ENCODE data around the gene ABCB1.
"Not testable (repeated sequence)": the region's sequence is repeated elsewhere in the genome, so short reads cannot be mapped to it uniquely, and the experiment has no call there.

Gene ABCB1

DNA sequence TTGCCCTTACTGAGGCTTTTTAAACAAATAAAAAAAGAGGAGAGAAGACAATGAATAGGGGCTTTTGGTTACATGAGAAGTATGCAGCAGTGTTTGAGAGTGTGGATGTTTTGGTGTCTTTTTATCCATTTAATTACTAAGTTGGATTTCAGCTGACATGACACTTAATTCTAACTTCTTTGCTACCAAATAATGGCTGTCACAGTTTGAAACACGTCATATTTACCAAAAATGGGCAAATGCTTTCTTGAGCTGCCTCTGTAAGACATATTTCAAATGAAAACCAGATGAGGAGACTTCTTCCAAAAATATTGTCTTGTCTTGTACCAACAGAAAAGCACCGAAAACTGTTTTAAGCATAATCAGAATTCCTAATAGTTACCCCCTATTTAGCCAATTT, 129.2 kb downstream of the ABCB1 start:
- WGBS, result 94% methylated on average over 2 of the region's 2 CpGs
- no peak overlapping the region for H3K4me3 ChIP-seq (ENCODE audit: low read length)
- H3K9me3 ChIP-seq (ENCODE audit: insufficient read depth, low read depth, low read length), result no peaks in the 10 kb centered on the region
- no peaks in the 10 kb centered on the region for H3K36me3 ChIP-seq (ENCODE audit: insufficient read depth, low read length)
- no peak overlapping the region for H3K27ac ChIP-seq (ENCODE audit: low read depth, low read length)
- H3K9ac ChIP-seq (ENCODE audit: low read depth, low read length), result no peak overlapping the region
- peaks cover 37% of the 10 kb centered on the region for H3K27me3 ChIP-seq (ENCODE audit: insufficient read depth, low read length)
- peaks cover 6% of the 10 kb centered on the region for H3K4me1 ChIP-seq (ENCODE audit: insufficient read depth, low read length)

- H3K4me1 ChIP-seq (ENCODE audit: insufficient read depth, low read length); H3K9me3 ChIP-seq (ENCODE audit: insufficient read depth, low read depth, low read length); H3K4me3 ChIP-seq (ENCODE audit: low read length); H3K27ac ChIP-seq (ENCODE audit: low read depth, low read length); H3K36me3 ChIP-seq (ENCODE audit: insufficient read depth, low read length); H3K9ac ChIP-seq (ENCODE audit: low read depth, low read length): not testable (repeated sequence)
- peaks cover 15% of the 10 kb centered on the region for H3K27me3 ChIP-seq (ENCODE audit: insufficient read depth, low read length)
Observed at GRCh38 chr7:87469204-87469603, 131.5 kb downstream of the ABCB1 start.

GRCh38 chr7:87465534-87465880, 135.2 kb downstream of the ABCB1 start:
- H3K27ac ChIP-seq (ENCODE audit: low read depth, low read length); H3K9ac ChIP-seq (ENCODE audit: low read depth, low read length): not testable (repeated sequence)
- WGBS, result 72% methylated on average over 6 of the region's 7 CpGs

GRCh38 chr7:87464830-87465533, 135.7 kb downstream of the ABCB1 start:
- H3K27ac ChIP-seq (ENCODE audit: low read depth, low read length); H3K4me1 ChIP-seq (ENCODE audit: insufficient read depth, low read length); H3K27me3 ChIP-seq (ENCODE audit: insufficient read depth, low read length); H3K36me3 ChIP-seq (ENCODE audit: insufficient read depth, low read length); H3K9me3 ChIP-seq (ENCODE audit: insufficient read depth, low read depth, low read length): not testable (repeated sequence)
- Histone ChIP-seq H3K9ac (ENCODE audit: low read depth, low read length) (peak overlapping the region; percentile 58; the same call in 1 of the 2 replicates), H3K4me3 (ENCODE audit: low read length) (peak overlapping the region; percentile 46)
- 49% methylated on average over 16 of the region's 16 CpGs for WGBS

More at GRCh38 chr7:87465534-87465880, 135.2 kb downstream of the ABCB1 start:
- H3K4me1 ChIP-seq (ENCODE audit: insufficient read depth, low read length); H3K27me3 ChIP-seq (ENCODE audit: insufficient read depth, low read length); H3K9me3 ChIP-seq (ENCODE audit: insufficient read depth, low read depth, low read length); H3K36me3 ChIP-seq (ENCODE audit: insufficient read depth, low read length): not testable (repeated sequence)
- H3K4me3 ChIP-seq (ENCODE audit: low read length), result peak overlapping the region; percentile 46; the same call in 1 of the 2 replicates

DNA sequence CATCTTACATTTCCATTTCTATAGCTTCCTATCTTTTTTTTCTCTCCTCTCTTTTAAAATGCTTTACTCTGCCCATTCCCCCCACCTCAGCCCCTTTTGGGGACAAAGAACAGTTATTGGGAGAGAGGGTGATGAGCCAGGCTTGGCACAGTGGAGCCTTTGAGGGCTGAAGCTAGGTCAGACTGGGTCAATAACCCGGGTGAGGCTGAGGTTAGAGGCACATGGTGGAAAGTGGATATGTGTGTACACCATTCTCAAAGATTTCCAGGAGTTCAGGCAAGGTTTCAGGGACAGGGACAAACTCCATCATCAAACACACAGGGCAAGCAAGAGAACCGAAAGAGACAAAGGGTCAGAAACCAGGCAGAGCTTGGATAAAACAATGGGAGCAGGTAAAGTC, 136.7 kb downstream of the ABCB1 start:
- Histone ChIP-seq H3K27ac (ENCODE audit: low read depth, low read length) (no peak overlapping the region), H3K9me3 (ENCODE audit: insufficient read depth, low read depth, low read length) (no peaks in the 10 kb centered on the region), H3K4me3 (ENCODE audit: low read length) (no peak overlapping the region), H3K36me3 (ENCODE audit: insufficient read depth, low read length) (no peaks in the 10 kb centered on the region), H3K27me3 (ENCODE audit: insufficient read depth, low read length) (no peaks in the 10 kb centered on the region), H3K9ac (ENCODE audit: low read depth, low read length) (no peak overlapping the region), H3K4me1 (ENCODE audit: insufficient read depth, low read length) (peaks cover 10% of the 10 kb centered on the region)
- WGBS, result 85% methylated on average over 2 of the region's 2 CpGs

DNA sequence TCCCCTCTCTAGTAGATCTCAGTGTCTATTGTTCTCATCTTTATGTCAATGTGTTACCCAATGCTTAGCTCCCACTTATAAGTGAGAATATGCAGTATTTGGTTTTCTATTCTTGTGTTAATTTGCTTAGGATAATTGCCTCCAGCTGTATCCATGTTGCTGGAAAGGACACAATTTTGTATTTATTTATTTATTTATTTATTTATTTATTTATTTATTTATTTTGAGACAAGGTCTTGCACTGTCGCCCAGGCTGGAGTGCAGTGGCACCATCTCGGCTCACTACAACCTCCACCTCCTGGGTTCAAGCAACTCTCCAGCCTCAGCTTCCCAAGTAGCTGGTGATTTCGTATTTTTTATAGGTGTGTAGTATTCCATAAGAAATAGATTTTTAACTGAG, 140.2 kb downstream of the ABCB1 start:
- WGBS, result 85% methylated on average over 2 of the region's 3 CpGs
- not testable (repeated sequence) for H3K9ac ChIP-seq (ENCODE audit: low read depth, low read length); H3K27ac ChIP-seq (ENCODE audit: low read depth, low read length); H3K27me3 ChIP-seq (ENCODE audit: insufficient read depth, low read length); H3K4me1 ChIP-seq (ENCODE audit: insufficient read depth, low read length); H3K36me3 ChIP-seq (ENCODE audit: insufficient read depth, low read length); H3K9me3 ChIP-seq (ENCODE audit: insufficient read depth, low read depth, low read length); H3K4me3 ChIP-seq (ENCODE audit: low read length)

DNA sequence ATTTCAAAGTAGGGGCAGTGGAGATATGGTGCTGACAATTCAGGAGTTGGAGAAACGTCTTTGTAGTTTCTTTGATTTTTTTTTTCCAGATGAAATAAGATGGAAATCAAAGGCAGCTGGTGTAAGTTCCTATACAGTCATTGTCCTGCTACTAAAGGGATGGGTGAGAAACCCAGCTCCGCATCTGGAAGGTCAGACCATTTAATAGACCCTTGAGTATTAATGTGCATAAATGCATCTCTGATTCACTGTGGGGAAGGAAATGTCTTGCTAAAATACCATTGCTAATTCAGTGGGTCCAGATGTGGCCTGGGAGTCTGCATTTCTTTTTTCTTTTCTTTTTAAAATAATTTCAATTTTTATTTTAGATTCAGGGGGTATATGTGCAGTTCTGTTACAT, 140.7 kb downstream of the ABCB1 start:
- no peaks in the 10 kb centered on the region for H3K9me3 ChIP-seq (ENCODE audit: insufficient read depth, low read depth, low read length)
- H3K27me3 ChIP-seq (ENCODE audit: insufficient read depth, low read length), result no peaks in the 10 kb centered on the region
- no peak overlapping the region for H3K27ac ChIP-seq (ENCODE audit: low read depth, low read length)
- no peaks in the 10 kb centered on the region for H3K36me3 ChIP-seq (ENCODE audit: insufficient read depth, low read length)
- peaks cover 10% of the 10 kb centered on the region for H3K4me1 ChIP-seq (ENCODE audit: insufficient read depth, low read length)
- H3K4me3 ChIP-seq (ENCODE audit: low read length), result no peak overlapping the region
- H3K9ac ChIP-seq (ENCODE audit: low read depth, low read length), result no peak overlapping the region
- 86% methylated on average over 2 of the region's 2 CpGs for WGBS

- WGBS, result 93% methylated on average over 3 of the region's 3 CpGs
- Histone ChIP-seq H3K27me3 (ENCODE audit: insufficient read depth, low read length) (no peaks in the 10 kb centered on the region), H3K9me3 (ENCODE audit: insufficient read depth, low read depth, low read length) (no peaks in the 10 kb centered on the region), H3K4me3 (ENCODE audit: low read length) (no peak overlapping the region), H3K27ac (ENCODE audit: low read depth, low read length) (no peak overlapping the region), H3K9ac (ENCODE audit: low read depth, low read length) (no peak overlapping the region), H3K36me3 (ENCODE audit: insufficient read depth, low read length) (no peaks in the 10 kb centered on the region), H3K4me1 (ENCODE audit: insufficient read depth, low read length) (no peaks in the 10 kb centered on the region)
Observed at GRCh38 chr7:87458148-87458547, 142.5 kb downstream of the ABCB1 start.

GRCh38 chr7:87456247-87456646, 144.4 kb downstream of the ABCB1 start:
- Histone ChIP-seq H3K27ac (ENCODE audit: low read depth, low read length) (no peak overlapping the region), H3K9ac (ENCODE audit: low read depth, low read length) (no peak overlapping the region), H3K27me3 (ENCODE audit: insufficient read depth, low read length) (no peaks in the 10 kb centered on the region), H3K9me3 (ENCODE audit: insufficient read depth, low read depth, low read length) (no peaks in the 10 kb centered on the region), H3K4me3 (ENCODE audit: low read length) (no peak overlapping the region), H3K4me1 (ENCODE audit: insufficient read depth, low read length) (no peaks in the 10 kb centered on the region), H3K36me3 (ENCODE audit: insufficient read depth, low read length) (no peaks in the 10 kb centered on the region)
- 35% methylated on average over 2 of the region's 2 CpGs for WGBS
